ENCODE results near the gene LRRC23.

DNA sequence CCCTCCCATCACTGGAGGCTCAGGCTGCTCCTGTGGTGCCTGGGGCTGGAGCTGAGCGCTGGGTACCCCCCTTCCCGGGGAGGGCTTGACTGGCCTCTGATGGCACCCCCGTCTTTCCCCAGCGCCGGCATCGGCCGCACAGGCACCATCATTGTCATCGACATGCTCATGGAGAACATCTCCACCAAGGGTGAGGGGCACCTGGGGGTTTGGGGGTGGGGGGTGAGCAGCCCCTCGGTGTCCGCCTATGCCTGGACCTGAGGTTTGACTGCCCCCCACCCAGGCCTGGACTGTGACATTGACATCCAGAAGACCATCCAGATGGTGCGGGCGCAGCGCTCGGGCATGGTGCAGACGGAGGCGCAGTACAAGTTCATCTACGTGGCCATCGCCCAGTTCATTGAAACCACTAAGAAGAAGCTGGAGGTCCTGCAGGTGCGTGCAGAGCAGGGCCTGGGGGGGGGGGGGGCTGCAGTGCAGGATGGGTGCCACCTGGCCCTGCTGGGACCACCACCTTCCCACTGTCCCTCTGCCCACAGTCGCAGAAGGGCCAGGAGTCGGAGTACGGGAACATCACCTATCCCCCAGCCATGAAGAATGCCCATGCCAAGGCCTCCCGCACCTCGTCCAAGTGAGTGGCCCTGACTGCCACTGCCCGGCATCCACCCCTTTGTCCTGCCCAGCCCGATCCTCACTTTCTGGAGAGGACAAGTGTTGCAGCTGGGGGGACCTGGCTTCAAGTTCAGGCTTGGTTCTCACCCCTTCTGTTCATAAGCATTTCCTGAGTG, 55.4 kb downstream of the LRRC23 start:
- TF ChIP-seq, protein P1, sequence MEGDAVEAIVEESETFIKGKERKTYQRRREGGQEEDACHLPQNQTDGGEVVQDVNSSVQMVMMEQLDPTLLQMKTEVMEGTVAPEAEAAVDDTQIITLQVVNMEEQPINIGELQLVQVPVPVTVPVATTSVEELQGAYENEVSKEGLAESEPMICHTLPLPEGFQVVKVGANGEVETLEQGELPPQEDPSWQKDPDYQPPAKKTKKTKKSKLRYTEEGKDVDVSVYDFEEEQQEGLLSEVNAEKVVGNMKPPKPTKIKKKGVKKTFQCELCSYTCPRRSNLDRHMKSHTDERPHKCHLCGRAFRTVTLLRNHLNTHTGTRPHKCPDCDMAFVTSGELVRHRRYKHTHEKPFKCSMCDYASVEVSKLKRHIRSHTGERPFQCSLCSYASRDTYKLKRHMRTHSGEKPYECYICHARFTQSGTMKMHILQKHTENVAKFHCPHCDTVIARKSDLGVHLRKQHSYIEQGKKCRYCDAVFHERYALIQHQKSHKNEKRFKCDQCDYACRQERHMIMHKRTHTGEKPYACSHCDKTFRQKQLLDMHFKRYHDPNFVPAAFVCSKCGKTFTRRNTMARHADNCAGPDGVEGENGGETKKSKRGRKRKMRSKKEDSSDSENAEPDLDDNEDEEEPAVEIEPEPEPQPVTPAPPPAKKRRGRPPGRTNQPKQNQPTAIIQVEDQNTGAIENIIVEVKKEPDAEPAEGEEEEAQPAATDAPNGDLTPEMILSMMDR (conservative IDR thresholded peaks at IDR 0.05; ENCODE audit: low read depth in 2 of 2), result no peak
- no peak for TF ChIP-seq JUNB (IDR thresholded peaks at IDR 0.05; ENCODE audit: unreplicated experiment)
- TF ChIP-seq ZNF114 (CRISPR knock-in tag; IDR thresholded peaks at IDR 0.05), result no peak
- TF ChIP-seq CREB1 (CRISPR knock-in tag; IDR thresholded peaks at IDR 0.05; ENCODE audit: low read depth), result no peak

Measured in GM23338 (cell line).